SK-N-SH (cell line): ENCODE data around the gene ADRM1. TPM values are rescaled to one million over a fixed set of nuclear protein-coding genes. Genes with fewer than 3 reads are reported as not detected.

Experiments used
- CTCF ChIA-PET: fragments of 300-600, 350-600 bp; formaldehyde crosslinking; extraction: SDS; loops from one replicate; lab custom pipeline; 2021; lab: Yijun Ruan, JAX
- POLR2A ChIA-PET: fragments of 350-600 bp; sonication (Branson Sonifier 250); formaldehyde crosslinking; extraction: SDS; loops from one replicate; lab custom pipeline; 2020; ENCODE audit warnings: antibody characterized with exemption, inconsistent platforms; lab: Yijun Ruan, JAX
- DNase-seq: peaks from one replicate; pipeline ENCODE4 v3.0.0; 2012
- H2AFZ ChIP-seq: fragments of 200-600 bp; sonication (generic); 2 replicates; pipeline ENCODE4 v1.8.1; 2016; ENCODE audit warnings: antibody characterized with exemption, mild to moderate bottlenecking, low read depth
- H3F3A ChIP-seq: fragments of 200-600 bp; sonication (generic); replicated peaks from 2 replicates; pipeline ENCODE3; 2016; ENCODE audit warnings: antibody characterized with exemption, mild to moderate bottlenecking; ENCODE audit not compliant: insufficient read depth
- H3K27ac ChIP-seq, 2 experiments: fragments of 200-500 bp in 1 of 2; fragments of 200-600 bp in 1 of 2; sonication (Bioruptor generic) in 1 of 2; sonication (generic), shearing (Covaris generic) in 1 of 2; 2 replicates each; pipeline versions ENCODE4 v1.5.1 to v1.6.1; 2014 to 2016; ENCODE audit warnings: low read depth in 2 of 2, inconsistent platforms in 1 of 2, low read length in 1 of 2, mild to moderate bottlenecking in 1 of 2, mixed read lengths in 1 of 2
- H3K27me3 ChIP-seq: fragments of 200-600 bp; sonication (generic), shearing (Covaris generic); 2 replicates; pipeline ENCODE4 v1.6.1; 2016; ENCODE audit warnings: mixed run types; ENCODE audit not compliant: insufficient read depth
- H3K36me3 ChIP-seq, 2 experiments: fragments of 200-500 bp in 1 of 2; fragments of 200-600 bp in 1 of 2; sonication (Bioruptor generic) in 1 of 2; sonication (generic) in 1 of 2; replicated peaks in 1 of 2; 2 replicates each; pipeline versions ENCODE3 to v1.5.1; 2014 to 2016; ENCODE audit warnings: low read length in 1 of 2, mild to moderate bottlenecking in 1 of 2; ENCODE audit not compliant: insufficient read depth in 2 of 2, control insufficient read depth in 1 of 2
- H3K4me1 ChIP-seq, 2 experiments: fragments of 200-500 bp in 1 of 2; fragments of 200-600 bp in 1 of 2; sonication (Bioruptor generic) in 1 of 2; sonication (generic), shearing (Covaris generic) in 1 of 2; 2 replicates each; pipeline versions ENCODE4 v1.5.1 to v1.6.1; 2014 to 2016; ENCODE audit warnings: low read depth in 1 of 2, low read length in 1 of 2, mixed run types in 1 of 2; ENCODE audit not compliant: insufficient read depth in 2 of 2, control insufficient read depth in 1 of 2
- H3K4me2 ChIP-seq: fragments of 200-600 bp; sonication (generic), shearing (Covaris generic); 2 replicates; pipeline ENCODE4 v1.6.1; 2017; ENCODE audit warnings: mixed run types
- H3K4me3 ChIP-seq, 2 experiments: fragments of 200-500 bp in 1 of 2; fragments of 200-600 bp in 1 of 2; sonication (Bioruptor generic) in 1 of 2; sonication (generic), shearing (Covaris generic) in 1 of 2; 2 replicates each; pipeline versions ENCODE4 v1.5.1 to v1.8.1; 2014 to 2016; ENCODE audit warnings: low read depth in 2 of 2, inconsistent platforms in 1 of 2, low read length in 1 of 2, mild to moderate bottlenecking in 1 of 2, mixed read lengths in 1 of 2, moderate library complexity in 1 of 2
- H3K79me2 ChIP-seq: fragments of 200-600 bp; sonication (generic); 2 replicates; pipeline ENCODE4 v1.8.1; 2017; ENCODE audit warnings: mild to moderate bottlenecking; ENCODE audit not compliant: insufficient read depth
- H3K9ac ChIP-seq: fragments of 200-600 bp; sonication (generic); 2 replicates; pipeline ENCODE4 v1.6.1; 2017; ENCODE audit warnings: mixed run types
- H3K9me2 ChIP-seq: fragments of 200-600 bp; sonication (generic); 2 replicates; pipeline ENCODE4 v1.6.1; 2017; ENCODE audit warnings: mixed run types
- H3K9me3 ChIP-seq: fragments of 200-600 bp; sonication (generic); 2 replicates; pipeline ENCODE4 v1.6.1; 2017; ENCODE audit warnings: mixed run types, mild to moderate bottlenecking, moderate library complexity
- H4K20me1 ChIP-seq: fragments of 200-600 bp; sonication (generic); 2 replicates; pipeline ENCODE4 v1.6.1; 2017; ENCODE audit warnings: mild to moderate bottlenecking, mixed run types; ENCODE audit not compliant: insufficient read depth
- ELF1 ChIP-seq: IDR thresholded peaks from 2 replicates; pipeline ENCODE4 v1.4.0; 2012
- EP300 ChIP-seq, 2 experiments: IDR thresholded peaks; 2 replicates each; pipeline versions ENCODE4 v1.4.0 to v1.6.1; 2012; ENCODE audit warnings: borderline replicate concordance in 1 of 2, low read depth in 1 of 2, low read length in 1 of 2
- IRF3 ChIP-seq: fragments of 150-350 bp; IDR thresholded peaks from 2 replicates; pipeline ENCODE4 v1.6.1; 2016; ENCODE audit warnings: mild to moderate bottlenecking, low read depth, low read length
- NFIC ChIP-seq: IDR thresholded peaks from 2 replicates; pipeline ENCODE4 v1.4.0; 2012; ENCODE audit warnings: borderline replicate concordance
- POLR2AphosphoS5 ChIP-seq: IDR thresholded peaks from 2 replicates; pipeline ENCODE4 v1.6.1; 2012; ENCODE audit warnings: low read depth, low read length
- RAD21 ChIP-seq: IDR thresholded peaks from 2 replicates; pipeline ENCODE4 v1.6.1; 2012; ENCODE audit warnings: mild to moderate bottlenecking, low read length
- RFX5 ChIP-seq: IDR thresholded peaks from 2 replicates; pipeline ENCODE4 v1.6.1; 2012; ENCODE audit warnings: mild to moderate bottlenecking, improper control_type of control experiment, low read length
- TEAD4 ChIP-seq: IDR thresholded peaks from 2 replicates; pipeline ENCODE4 v1.4.0; 2012; ENCODE audit warnings: mild to moderate bottlenecking, borderline replicate concordance; ENCODE audit not compliant: insufficient read depth
- WGBS: methylation state at CpG from one replicate; pipeline ENCODE4 v1.1.6; 2017; ENCODE audit warnings: low lambda C conversion rate; 5-methylcytosine and 5-hydroxymethylcytosine counted together
- polyA plus RNA-seq, 3 experiments: library from polyadenylated mRNA; depleted of rRNA; stranded (reverse); fragments of >200 nt; gene quantifications; 2 replicates each; pipeline ENCODE4 v1.2.3, GENCODE V29; 2012

ADRM1 gene
- polyA plus RNA-seq, 1 of the 3 experiments (the other 2 are of a cell fraction), result 142 TPM

- Histone ChIP-seq H3K4me3 (peak overlapping the region; percentile 96 to 97), H3K79me2 (peaks cover 44% of the 10 kb centered on the region), H3K9me3 (no peaks in the 10 kb centered on the region), H3K9ac (peak overlapping the region; percentile 81), H4K20me1 (peaks cover 45% of the 10 kb centered on the region), H3K4me1 (peaks cover 7 to 26% of the 10 kb centered on the region in 2 experiments; a peak in 2 of 4 replicates), H3K4me2 (peak overlapping the region; percentile 93), H2AFZ (no peak overlapping the region), H3F3A (peaks cover 13% of the 10 kb centered on the region), H3K36me3 (peaks cover 5 to 40% of the 10 kb centered on the region in 2 experiments), H3K27me3 (no peaks in the 10 kb centered on the region), H3K27ac (peak overlapping the region; percentile 28 to 67; a peak in 3 of 4 replicates), H3K9me2 (no peaks in the 10 kb centered on the region)
- CTCF ChIA-PET, result interaction anchor here (1.0 to 3.1 kb wide), 15 partner anchors 12 to 155 kb away, joined by 3 to 25 read pairs (median 4); partner anchors contain the start of genes LAMA5 and RPS21
- TF ChIP-seq ELF1 (no peak), IRF3 (no peak), RFX5 (no peak)
- POLR2A ChIA-PET, result interaction anchor here (0.7 kb wide), 1 partner anchor 50 kb away, joined by 4 read pairs; no protein-coding TSS in a partner anchor
- no peak for DNase-seq
- no CpG with 5 or more reads among the region's 39 CpGs for WGBS
These were observed 204 bp downstream of the ADRM1 start for GRCh38 chr20:62303062-62303339.

- no peaks in the 10 kb centered on the region for H3K9me3 ChIP-seq
- peak overlapping the region; percentile 93 for H3K4me2 ChIP-seq
- peaks cover 7 to 26% of the 10 kb centered on the region in 2 experiments; a peak in 2 of 4 replicates for H3K4me1 ChIP-seq
- peak overlapping the region; percentile 28 to 67; a peak in 3 of 4 replicates for H3K27ac ChIP-seq
- WGBS, result 2% methylated on average over 26 of the region's 66 CpGs
- peaks cover 5 to 42% of the 10 kb centered on the region in 2 experiments for H3K36me3 ChIP-seq
- CTCF ChIA-PET, result interaction anchor here (1.0 to 3.1 kb wide), 9 partner anchors 12 to 156 kb away, joined by 3 to 25 read pairs (median 5); partner anchors contain the start of gene LAMA5
- peak overlapping the region; percentile 96 to 97 for H3K4me3 ChIP-seq
- peak overlapping the region; percentile 81 for H3K9ac ChIP-seq
- peaks cover 44% of the 10 kb centered on the region for H3K79me2 ChIP-seq
- H3K27me3 ChIP-seq, result no peaks in the 10 kb centered on the region
- H2AFZ ChIP-seq, result no peak overlapping the region
- H3F3A ChIP-seq, result peaks cover 19% of the 10 kb centered on the region
- no peak for TF ChIP-seq TEAD4
- TF ChIP-seq, all 33 proteins: peak for 0
- Histone ChIP-seq H3K9me2 (no peaks in the 10 kb centered on the region), H4K20me1 (peaks cover 51% of the 10 kb centered on the region)
- DNase-seq, result no peak
- POLR2A ChIA-PET, result interaction anchor here (0.7 kb wide), 1 partner anchor 49 kb away, joined by 4 read pairs; no protein-coding TSS in a partner anchor
These were observed 786 bp downstream of the ADRM1 start for GRCh38 chr20:62303340-62304226.

GRCh38 chr20:62304331-62305148, 1.7 kb downstream of the ADRM1 start:
- Histone ChIP-seq H4K20me1 (peaks cover 53% of the 10 kb centered on the region), H2AFZ (no peak overlapping the region), H3K4me2 (peak overlapping the region; percentile 93), H3K4me3 (peak overlapping the region; percentile 96 to 97), H3K9me2 (no peaks in the 10 kb centered on the region), H3K27ac (peak overlapping the region in 1 of 2 experiments; percentile 21; a peak in 1 of 4 replicates), H3K79me2 (peaks cover 44% of the 10 kb centered on the region), H3K9ac (peak overlapping the region; percentile 81), H3K9me3 (no peaks in the 10 kb centered on the region), H3F3A (peaks cover 25% of the 10 kb centered on the region), H3K27me3 (no peaks in the 10 kb centered on the region), H3K36me3 (peaks cover 5 to 49% of the 10 kb centered on the region in 2 experiments), H3K4me1 (peaks cover 7 to 26% of the 10 kb centered on the region in 2 experiments; a peak in 2 of 4 replicates)
- no peak for DNase-seq
- CTCF ChIA-PET, result interaction anchor here (1.3 to 4.8 kb wide), 5 partner anchors 11 to 78 kb away, joined by 4 to 28 read pairs (median 5); no protein-coding TSS in a partner anchor
- POLR2A ChIA-PET, result interaction anchor here (1.2 kb wide), 1 partner anchor 82 kb away, joined by 3 read pairs; the partner anchor contains the start of gene RPS21
- TF ChIP-seq IRF3 (no peak), RAD21 (no peak), POLR2AphosphoS5 (0 out of 2 replicates have a peak, but pooled peaks have one; percentile 12), EP300 (IDR thresholded peaks at IDR 0.05; ENCODE audit: borderline replicate concordance in 1 of 2, low read depth in 1 of 2, low read length in 1 of 2) (no peak), NFIC (no peak)
- 47% methylated on average over 23 of the region's 29 CpGs for WGBS
